Measurements from ENCODE around the gene ATN1.

Gene ATN1

DNA sequence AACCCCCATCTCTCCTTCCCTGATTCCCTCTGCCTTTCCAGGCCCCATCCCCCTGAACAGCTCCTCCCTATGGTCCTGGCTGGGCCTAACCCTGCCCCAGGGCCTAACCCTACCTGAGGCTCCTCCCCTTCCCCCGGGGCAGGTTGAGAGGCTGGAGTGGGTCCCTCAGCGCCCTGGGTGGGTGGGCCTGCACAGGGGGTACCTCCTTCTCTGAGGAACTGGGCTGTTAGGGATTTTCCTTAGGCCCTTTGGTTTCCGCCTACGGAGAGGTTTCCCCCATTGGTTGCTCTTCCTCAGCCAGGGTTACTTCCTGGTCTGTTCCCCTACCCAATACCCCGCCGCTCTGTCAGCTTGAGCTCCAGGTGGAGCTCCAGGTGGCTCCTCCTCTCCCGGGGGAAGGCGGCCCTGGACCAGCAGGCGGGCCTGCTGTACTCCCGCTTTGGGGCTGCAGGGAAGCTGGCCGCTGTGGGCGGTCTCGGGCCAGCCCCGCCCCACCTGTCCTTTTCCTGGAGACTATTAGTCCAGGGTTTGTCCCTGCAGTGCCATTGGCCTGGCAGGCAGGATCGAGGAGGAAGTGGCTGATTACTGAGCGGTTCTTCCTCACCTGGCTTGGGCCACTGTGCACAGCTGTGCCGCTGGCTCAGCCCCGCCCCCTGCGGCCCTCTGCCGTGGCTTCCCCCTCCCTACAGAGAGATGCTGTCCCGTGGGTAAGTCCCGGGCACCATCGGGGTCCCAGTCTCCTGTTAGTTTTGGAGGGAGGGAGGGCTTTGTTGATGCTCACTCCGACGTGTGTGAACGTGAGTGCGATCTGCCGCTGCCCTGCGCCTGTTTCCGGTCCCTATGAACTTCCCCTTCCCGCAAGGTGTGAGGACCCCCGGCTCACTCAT lies 18.5 kb downstream of the ATN1 start:
- H3K4me3 Mint-ChIP-seq: peak overlapping the region; percentile 86 to 95 (median 92)
- no peaks in the 10 kb centered on the region for H3K9me3 Mint-ChIP-seq
- peaks cover 4% of the 10 kb centered on the region for H3K27me3 Mint-ChIP-seq (ENCODE audit: low read depth)
- TF ChIP-seq, protein P1, sequence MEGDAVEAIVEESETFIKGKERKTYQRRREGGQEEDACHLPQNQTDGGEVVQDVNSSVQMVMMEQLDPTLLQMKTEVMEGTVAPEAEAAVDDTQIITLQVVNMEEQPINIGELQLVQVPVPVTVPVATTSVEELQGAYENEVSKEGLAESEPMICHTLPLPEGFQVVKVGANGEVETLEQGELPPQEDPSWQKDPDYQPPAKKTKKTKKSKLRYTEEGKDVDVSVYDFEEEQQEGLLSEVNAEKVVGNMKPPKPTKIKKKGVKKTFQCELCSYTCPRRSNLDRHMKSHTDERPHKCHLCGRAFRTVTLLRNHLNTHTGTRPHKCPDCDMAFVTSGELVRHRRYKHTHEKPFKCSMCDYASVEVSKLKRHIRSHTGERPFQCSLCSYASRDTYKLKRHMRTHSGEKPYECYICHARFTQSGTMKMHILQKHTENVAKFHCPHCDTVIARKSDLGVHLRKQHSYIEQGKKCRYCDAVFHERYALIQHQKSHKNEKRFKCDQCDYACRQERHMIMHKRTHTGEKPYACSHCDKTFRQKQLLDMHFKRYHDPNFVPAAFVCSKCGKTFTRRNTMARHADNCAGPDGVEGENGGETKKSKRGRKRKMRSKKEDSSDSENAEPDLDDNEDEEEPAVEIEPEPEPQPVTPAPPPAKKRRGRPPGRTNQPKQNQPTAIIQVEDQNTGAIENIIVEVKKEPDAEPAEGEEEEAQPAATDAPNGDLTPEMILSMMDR (IDR thresholded peaks at IDR 0.05; ENCODE audit: unreplicated experiment in 3 of 3): no peak
- peak overlapping the region; percentile 4 to 84 (median 75) for H3K27ac Mint-ChIP-seq
- H3K4me1 Mint-ChIP-seq: peaks cover 39% of the 10 kb centered on the region
- peaks cover 5% of the 10 kb centered on the region for H3K36me3 Mint-ChIP-seq (ENCODE audit: low read depth)

DNA sequence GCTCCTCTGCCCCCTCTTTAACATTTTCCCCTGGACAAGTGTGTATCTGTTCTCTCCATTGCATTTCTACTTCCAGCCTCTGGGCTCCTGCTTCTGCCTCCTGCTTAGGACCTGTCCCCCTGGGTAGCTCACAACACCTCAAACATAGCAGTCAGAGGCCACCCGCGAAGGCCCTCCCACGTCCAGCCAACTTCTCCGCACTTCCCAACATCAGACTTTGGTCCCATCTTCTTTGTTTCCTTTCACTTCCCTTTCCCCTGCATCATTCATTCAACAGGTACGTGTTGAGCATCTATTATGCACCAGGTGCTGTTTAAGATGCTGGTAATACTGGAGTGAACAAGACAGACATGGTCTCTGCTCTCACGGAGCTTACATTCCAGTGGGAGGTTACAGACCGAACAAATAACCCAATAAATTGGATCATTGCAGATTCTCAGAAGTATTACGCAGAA lies 19.2 kb downstream of the ATN1 start:
- Mint-ChIP-seq H3K4me1 (peaks cover 39% of the 10 kb centered on the region), H3K9me3 (no peaks in the 10 kb centered on the region), H3K27ac (peak overlapping the region; percentile 4 to 84 (median 75)), H3K36me3 (ENCODE audit: low read depth) (peaks cover 4% of the 10 kb centered on the region), H3K27me3 (ENCODE audit: low read depth) (peaks cover 4% of the 10 kb centered on the region), H3K4me3 (peak overlapping the region; percentile 86 to 95 (median 92))
- TF ChIP-seq, protein P1 (IDR thresholded peaks at IDR 0.05; ENCODE audit: unreplicated experiment in 3 of 3): no peak

DNA sequence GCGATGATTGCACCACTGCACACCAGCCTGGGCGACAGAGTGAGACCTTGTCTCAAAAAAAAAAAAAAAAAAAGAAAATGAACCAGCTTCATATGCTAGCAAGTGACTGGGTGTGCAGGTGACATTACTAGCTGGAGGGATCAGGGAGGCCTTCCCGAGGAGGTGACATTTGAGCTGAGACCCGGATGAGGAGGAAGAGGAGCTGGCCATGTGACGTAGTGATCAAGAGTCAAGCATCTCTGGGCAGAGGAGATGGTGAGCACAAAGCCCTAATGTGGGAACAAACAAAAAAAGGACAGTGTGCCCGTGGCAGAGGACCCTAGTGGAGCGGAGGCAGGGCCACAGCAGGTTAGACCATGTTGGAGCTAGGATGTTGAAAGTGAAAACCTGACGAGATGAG lies 19.9 kb downstream of the ATN1 start:
- Mint-ChIP-seq H3K4me3 (peak overlapping the region in 2 of 3 experiments; percentile 30 to 42), H3K27me3 (ENCODE audit: low read depth) (peaks cover 4% of the 10 kb centered on the region), H3K36me3 (ENCODE audit: low read depth) (no peaks in the 10 kb centered on the region), H3K4me1 (peaks cover 34% of the 10 kb centered on the region), H3K9me3 (no peaks in the 10 kb centered on the region), H3K27ac (no peak overlapping the region)
- TF ChIP-seq, protein P1 (IDR thresholded peaks at IDR 0.05; ENCODE audit: unreplicated experiment in 3 of 3): no peak

DNA sequence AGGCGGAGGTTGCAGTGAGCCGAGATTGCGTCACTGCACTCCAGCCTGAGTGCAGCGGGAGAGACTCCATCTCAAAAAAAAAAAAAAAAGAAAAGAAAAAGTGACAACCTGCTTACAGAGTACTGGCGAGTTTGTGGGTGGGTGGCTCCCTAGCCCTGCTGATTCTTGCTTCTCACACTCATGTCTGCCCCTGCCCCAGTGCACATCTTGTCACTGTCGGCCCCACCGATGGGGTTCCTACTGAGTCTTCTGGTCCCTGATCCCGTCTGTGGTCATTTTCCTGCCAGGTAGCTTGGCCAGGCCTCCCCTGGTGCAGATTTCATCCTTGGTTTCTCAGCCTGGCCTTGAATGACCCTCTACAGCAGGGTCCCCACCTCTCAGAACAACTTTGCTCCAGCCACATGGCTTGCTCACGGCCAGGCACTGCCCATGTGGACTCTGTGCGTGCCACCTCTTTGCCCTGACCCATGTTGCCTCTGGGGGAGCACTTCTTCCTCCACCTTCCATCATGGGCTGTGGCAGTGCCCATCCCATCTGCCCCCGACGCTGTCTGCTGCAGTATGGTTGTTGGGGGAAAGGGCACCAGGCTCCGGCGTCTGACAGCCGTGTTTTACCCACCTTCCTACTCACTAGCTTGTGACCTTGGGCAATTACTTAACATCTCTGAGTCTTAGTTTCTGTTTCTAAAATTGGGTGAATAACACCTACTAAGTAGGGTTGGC lies 21.3 kb downstream of the ATN1 start:
- peak overlapping the region in 2 of 3 experiments; percentile 32 to 46 for H3K4me3 Mint-ChIP-seq
- no peaks in the 10 kb centered on the region for H3K9me3 Mint-ChIP-seq
- H3K36me3 Mint-ChIP-seq (ENCODE audit: low read depth): no peaks in the 10 kb centered on the region
- peaks cover 4% of the 10 kb centered on the region for H3K27me3 Mint-ChIP-seq (ENCODE audit: low read depth)
- H3K27ac Mint-ChIP-seq: peak overlapping the region in 1 of 3 experiments; percentile 18
- H3K4me1 Mint-ChIP-seq: peaks cover 26% of the 10 kb centered on the region
- TF ChIP-seq, protein P1 (IDR thresholded peaks at IDR 0.05; ENCODE audit: unreplicated experiment in 3 of 3): no peak

DNA sequence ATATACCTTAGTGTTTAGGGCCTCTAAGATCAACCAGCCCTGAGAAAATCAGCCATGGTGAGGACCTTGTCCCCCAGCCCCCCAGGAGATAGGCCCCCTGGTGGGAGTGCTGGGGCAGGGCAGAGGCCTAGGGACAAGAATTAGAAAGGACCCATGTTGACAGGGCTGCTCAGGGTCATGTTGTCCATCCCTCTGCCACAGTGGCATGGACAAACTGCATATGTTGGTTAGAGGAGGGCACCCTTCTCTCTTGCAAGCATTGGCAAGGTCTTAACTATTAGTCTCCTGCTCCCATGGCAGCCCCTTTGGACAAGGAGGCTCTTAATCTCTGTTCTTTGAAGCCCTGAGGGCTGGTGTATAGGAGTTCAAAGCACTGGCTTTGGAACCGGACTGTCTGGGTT lies 22.6 kb downstream of the ATN1 start:
- TF ChIP-seq, protein P1 (IDR thresholded peaks at IDR 0.05; ENCODE audit: unreplicated experiment in 3 of 3): peak in 1 of 3 experiments; percentile 16
- Mint-ChIP-seq H3K9me3 (no peaks in the 10 kb centered on the region), H3K36me3 (ENCODE audit: low read depth) (no peaks in the 10 kb centered on the region), H3K4me3 (no peak overlapping the region), H3K27me3 (ENCODE audit: low read depth) (peaks cover 4% of the 10 kb centered on the region), H3K27ac (no peak overlapping the region), H3K4me1 (peaks cover 17% of the 10 kb centered on the region)

All from nephron (organoid).